GM10266 (cell line): ENCODE data around the gene HADHB.

Experiments
- DNase-seq: peaks from one replicate; pipeline ENCODE4 v3.0.0; 2012; ENCODE audit errors: extremely low spot score
- TF ChIP-seq, protein P1 (sequence below): IDR thresholded peaks from 2 replicates; pipeline ENCODE4 v1.5.1; 2012; ENCODE audit warnings: mild to moderate bottlenecking, low read depth; ENCODE audit not compliant: control insufficient read depth, insufficient read depth; ENCODE audit errors: missing control alignments

The HADHB gene

DNA sequence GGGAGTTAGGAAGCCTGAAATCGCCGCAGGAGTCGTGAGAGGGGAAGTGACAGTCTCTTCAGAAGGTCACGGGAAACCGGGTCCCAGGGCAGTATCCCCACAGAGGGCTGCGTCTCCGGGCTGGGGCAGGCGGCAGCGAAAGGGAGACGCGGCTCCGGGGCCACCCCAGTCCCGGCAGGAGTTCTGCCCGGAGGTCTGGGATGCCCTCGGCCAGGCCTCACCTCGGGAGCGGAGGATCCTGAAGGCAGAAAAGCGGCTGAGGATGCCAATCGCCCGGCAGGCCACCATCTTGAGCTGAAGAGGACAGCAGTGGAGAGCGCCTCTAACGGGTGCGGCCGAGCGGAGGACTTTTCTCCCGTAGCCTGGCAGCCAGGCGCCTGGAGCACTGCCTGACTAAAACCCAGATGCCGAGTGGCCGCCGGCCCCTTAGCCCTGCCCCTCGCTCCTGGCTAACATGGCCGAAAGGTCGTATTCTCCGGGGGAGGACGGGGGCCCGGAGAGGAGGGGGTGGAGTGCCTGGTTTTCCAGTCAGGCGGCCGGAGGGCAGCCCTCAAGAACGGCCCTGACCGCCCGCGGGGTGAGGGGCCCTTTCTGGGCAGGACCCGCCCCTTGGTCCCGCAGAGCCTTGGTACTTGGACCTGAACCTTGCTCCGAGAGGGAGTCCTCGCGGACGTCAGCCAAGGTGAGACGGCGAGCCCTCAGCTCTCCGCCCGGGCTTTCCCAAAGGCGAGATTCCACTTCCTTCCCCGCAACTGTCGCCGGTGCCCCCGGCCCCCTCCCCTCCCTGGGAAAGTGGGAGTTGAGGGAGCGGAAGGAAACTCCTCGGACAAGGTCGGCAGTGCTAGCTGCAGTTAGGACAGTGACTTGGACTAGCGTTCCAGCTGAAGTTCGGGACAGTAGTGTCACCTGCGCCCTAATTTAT, at the start of gene HADHB, which contains the start of gene HADHA:
HADHB (plus strand) TSS at position 631 of the 922 bp plus-strand sequence. CDS start 9,316 bp downstream, outside the sequence.
HADHA (minus strand) TSS at position 324 of the 922 bp plus-strand sequence; CDS start at position 288, 36 bp downstream.
- peak; percentile 81 for DNase-seq
- TF ChIP-seq, protein P1, sequence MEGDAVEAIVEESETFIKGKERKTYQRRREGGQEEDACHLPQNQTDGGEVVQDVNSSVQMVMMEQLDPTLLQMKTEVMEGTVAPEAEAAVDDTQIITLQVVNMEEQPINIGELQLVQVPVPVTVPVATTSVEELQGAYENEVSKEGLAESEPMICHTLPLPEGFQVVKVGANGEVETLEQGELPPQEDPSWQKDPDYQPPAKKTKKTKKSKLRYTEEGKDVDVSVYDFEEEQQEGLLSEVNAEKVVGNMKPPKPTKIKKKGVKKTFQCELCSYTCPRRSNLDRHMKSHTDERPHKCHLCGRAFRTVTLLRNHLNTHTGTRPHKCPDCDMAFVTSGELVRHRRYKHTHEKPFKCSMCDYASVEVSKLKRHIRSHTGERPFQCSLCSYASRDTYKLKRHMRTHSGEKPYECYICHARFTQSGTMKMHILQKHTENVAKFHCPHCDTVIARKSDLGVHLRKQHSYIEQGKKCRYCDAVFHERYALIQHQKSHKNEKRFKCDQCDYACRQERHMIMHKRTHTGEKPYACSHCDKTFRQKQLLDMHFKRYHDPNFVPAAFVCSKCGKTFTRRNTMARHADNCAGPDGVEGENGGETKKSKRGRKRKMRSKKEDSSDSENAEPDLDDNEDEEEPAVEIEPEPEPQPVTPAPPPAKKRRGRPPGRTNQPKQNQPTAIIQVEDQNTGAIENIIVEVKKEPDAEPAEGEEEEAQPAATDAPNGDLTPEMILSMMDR, result peak; percentile 9

DNA sequence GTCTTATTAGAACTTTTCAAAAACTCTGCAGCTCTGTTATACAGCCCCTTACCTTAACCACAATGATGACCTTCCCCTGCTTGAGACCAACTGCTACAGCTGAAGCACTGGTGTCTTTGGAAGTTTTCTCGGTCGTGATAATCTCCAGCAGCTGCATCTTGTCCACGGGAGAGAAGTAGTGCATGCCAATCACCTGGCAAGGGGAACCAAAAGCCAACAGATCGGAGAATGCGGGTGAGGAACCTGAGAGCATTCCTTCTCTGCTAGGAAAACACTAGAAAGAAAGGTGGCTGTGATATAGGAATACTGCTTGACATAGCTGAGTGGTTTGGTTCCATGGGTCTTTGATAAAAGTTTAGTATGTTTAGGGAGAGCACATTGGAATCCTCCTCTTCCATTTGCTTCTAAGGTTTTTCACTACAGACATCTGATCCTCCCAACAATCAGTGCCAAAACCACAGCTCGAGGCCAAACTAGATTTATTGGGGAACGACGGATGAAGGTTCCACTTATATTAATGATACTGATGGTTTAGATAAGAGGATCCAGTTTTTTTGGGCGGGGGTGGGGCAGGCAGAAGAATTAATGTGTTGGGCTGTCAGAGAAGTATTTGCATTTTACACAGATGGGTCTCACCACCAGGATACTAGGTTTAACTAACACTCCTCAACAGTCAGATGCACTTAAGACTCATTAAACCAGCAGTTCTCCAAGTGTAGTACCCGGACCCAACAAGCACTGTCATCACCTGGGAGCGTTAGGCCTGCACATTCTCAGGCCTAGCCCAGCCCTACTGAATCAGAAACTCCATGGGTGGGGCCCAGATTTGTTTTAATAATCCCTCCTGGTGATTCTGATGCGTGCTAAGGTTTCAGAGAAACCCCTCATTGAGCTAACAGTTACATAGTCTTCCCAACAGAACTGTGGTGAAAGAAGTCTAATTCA, 49.4 kb upstream of the HADHB start:
- TF ChIP-seq, protein P1, result no peak
- DNase-seq, result no peak

DNA sequence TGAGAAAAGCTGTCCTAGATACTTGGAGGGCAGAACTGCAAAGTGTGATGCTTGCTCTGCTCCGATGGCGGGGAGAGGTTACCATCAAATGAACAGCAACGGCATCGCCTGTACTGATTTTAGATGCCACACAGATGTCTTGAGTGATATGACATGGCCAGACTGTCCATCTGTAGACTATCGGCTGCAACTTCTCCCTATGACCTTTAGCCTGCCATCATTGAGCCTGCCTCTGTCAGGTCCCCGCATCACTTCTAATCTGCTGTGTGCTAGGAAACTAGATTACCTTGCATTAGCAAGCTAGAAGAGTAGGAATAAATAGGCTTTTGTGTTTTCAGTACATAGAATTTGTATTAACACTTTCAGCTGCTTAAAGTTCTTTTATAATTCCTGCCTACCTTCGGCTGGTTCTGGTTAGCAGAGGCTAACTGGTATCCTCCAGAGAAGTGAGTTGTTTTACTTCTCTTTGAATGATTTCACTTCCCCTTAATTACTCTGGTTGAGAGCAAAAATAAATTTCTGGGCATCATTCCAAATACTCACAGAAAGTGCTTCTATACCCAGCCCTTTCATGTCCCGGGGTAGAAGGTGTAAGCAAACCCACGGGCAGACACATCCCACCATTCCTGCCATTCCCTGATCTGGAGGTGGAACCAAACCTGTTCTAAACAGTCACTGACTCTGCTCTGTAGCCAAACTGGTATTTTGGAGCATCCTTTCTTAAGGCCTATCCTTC, 47.9 kb upstream of the HADHB start:
- TF ChIP-seq, protein P1, result no peak
- peak; percentile 51 for DNase-seq

DNA sequence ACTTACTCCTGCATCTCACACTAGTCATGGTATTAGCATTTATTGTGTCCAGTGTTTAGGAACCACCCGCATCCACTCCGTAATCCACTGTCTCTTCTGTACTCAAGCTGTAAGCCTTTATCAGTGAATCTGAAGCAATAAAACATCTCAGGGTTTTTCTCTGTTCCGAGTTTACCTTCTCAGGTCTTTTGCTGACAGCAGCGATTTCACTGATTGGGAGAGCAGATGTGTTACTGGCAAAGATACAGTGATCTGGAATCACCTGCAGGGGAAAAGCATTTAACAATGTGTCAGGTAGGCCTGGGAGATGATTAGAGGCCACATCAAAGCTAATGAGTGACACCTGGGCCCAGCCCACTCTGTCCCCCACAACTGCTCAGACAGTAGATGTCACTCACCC, 47.2 kb upstream of the HADHB start:
- TF ChIP-seq, protein P1, result no peak
- no peak for DNase-seq

DNA sequence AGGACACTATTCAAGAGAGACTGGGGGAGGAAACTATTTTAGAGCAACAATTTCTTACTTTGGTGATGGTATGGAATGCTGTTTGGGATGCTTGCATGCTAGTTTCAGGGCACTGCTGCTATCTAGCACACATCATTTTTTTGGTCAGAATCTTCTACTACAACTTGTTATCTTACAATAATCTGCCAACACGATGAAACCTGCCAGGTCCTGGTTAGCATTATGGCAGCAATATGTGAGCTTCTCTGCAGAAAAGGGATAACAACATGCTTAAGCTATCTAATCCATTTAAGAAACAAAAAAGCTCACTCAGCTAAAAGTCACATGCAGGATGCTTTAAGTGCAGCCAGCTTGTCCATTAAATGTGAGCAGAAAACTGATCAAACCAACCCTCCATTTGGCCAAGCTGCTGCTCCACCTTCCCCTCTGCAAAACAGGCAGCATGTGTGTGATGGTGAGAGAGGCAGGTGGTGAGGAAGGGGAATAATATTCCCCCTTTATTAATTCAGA, 41.7 kb upstream of the HADHB start:
- TF ChIP-seq, protein P1, result no peak
- DNase-seq, result no peak

DNA sequence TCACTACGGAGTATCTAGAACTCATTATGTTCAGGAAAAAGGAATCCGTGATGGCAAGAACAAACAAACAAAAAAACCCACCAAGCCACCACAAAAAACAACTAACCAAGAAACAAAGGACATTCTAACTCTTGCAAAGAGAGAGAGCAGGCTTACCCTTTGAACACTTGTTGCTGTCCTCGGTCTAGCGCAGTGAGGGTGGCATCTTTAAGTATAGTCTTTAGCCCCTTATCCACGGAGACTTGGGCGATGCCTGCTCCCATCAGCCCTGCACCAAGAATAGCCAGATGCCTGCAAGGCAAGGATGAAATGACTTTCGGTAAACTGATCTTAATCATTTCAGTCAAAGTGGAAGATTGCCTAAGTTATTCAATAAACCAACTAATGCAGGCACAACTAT, 40.8 kb upstream of the HADHB start:
- TF ChIP-seq, protein P1, result no peak
- DNase-seq, result no peak
